ENCODE measurements around the gene RIPPLY3. TPM values are rescaled to one million over a fixed set of nuclear protein-coding genes. Genes with fewer than 3 reads are reported as not detected.

RIPPLY3 gene
- total RNA-seq = under 1 TPM in 1 of 2 experiments, not detected in 1; 0.17 TPM

- Mint-ChIP-seq H3K27me3 (peaks cover 19% of the 10 kb centered on the region), H3K4me1 (peaks cover 20% of the 10 kb centered on the region), H3K9me3 (no peaks in the 10 kb centered on the region), H3K36me3 (ENCODE audit: low read depth) (no peaks in the 10 kb centered on the region), H3K4me3 (peak within 1 kb of the TSS; percentile 69), H3K27ac (no peak within 1 kb of the TSS)
- ChIA-PET CTCF (interaction anchor here (0.5 to 1.6 kb wide), 3 partner anchors 17 to 119 kb away, joined by 3 to 6 read pairs (median 3); no protein-coding TSS in a partner anchor), POLR2A (no interaction called here)
- DNase-seq = no peak
Measured at GRCh38 chr21:37006486-37007291, at the start of gene RIPPLY3. TSS of gene RIPPLY3 (plus strand) at chr21:37006702. CDS start at chr21:37006773, 71 bp downstream.

- no peaks in the 10 kb centered on the region for H3K4me1 Mint-ChIP-seq
- H3K9me3 Mint-ChIP-seq = no peaks in the 10 kb centered on the region
- no peaks in the 10 kb centered on the region for H3K27me3 Mint-ChIP-seq
- no peak overlapping the region for H3K27ac Mint-ChIP-seq
- POLR2A ChIA-PET = no interaction called here
- no peak overlapping the region for H3K4me3 Mint-ChIP-seq
- peaks cover 19% of the 10 kb centered on the region for H3K36me3 Mint-ChIP-seq (ENCODE audit: low read depth)
- no peak for DNase-seq
- CTCF ChIA-PET = interaction anchor here (0.7 kb wide), 1 partner anchor 8 kb away, joined by 3 read pairs; no protein-coding TSS in a partner anchor
Measured at GRCh38 chr21:36959020-36959835, 47.3 kb upstream of the RIPPLY3 start.

- CTCF ChIA-PET = no interaction called here
Measured at GRCh38 chr21:36960676-36961284, 45.7 kb upstream of the RIPPLY3 start.

GRCh38 chr21:36962098-36962780 is 44.3 kb upstream of the RIPPLY3 start:
- Mint-ChIP-seq H3K27me3 (no peaks in the 10 kb centered on the region), H3K9me3 (no peaks in the 10 kb centered on the region), H3K4me1 (peaks cover 15% of the 10 kb centered on the region), H3K27ac (no peak overlapping the region), H3K36me3 (ENCODE audit: low read depth) (peaks cover 12% of the 10 kb centered on the region), H3K4me3 (no peak overlapping the region)
- ChIA-PET CTCF (interaction anchor here (0.8 kb wide), 2 partner anchors 10 to 53 kb away, joined by 3 read pairs; no protein-coding TSS in a partner anchor), POLR2A (no interaction called here)
- no peak for DNase-seq

More at GRCh38 chr21:36960676-36961284, 45.7 kb upstream of the RIPPLY3 start:
- Mint-ChIP-seq H3K36me3 (ENCODE audit: low read depth) (peaks cover 18% of the 10 kb centered on the region), H3K4me3 (no peak overlapping the region), H3K9me3 (no peaks in the 10 kb centered on the region), H3K27ac (no peak overlapping the region), H3K27me3 (no peaks in the 10 kb centered on the region), H3K4me1 (peaks cover 11% of the 10 kb centered on the region)
- POLR2A ChIA-PET = no interaction called here
- no peak for DNase-seq

- ChIA-PET POLR2A (no interaction called here), CTCF (no interaction called here)
- H3K4me3 Mint-ChIP-seq = no peak overlapping the region
- H3K4me1 Mint-ChIP-seq = peaks cover 22% of the 10 kb centered on the region
- H3K27me3 Mint-ChIP-seq = no peaks in the 10 kb centered on the region
- DNase-seq = no peak
- no peaks in the 10 kb centered on the region for H3K9me3 Mint-ChIP-seq
- no peak overlapping the region for H3K27ac Mint-ChIP-seq
- H3K36me3 Mint-ChIP-seq (ENCODE audit: low read depth) = peaks cover 11% of the 10 kb centered on the region
Measured at GRCh38 chr21:36964398-36964797, 42.1 kb upstream of the RIPPLY3 start.

- Mint-ChIP-seq H3K4me3 (peak overlapping the region; percentile 80), H3K27ac (peak overlapping the region; percentile 88), H3K4me1 (peaks cover 22% of the 10 kb centered on the region), H3K27me3 (no peaks in the 10 kb centered on the region), H3K9me3 (no peaks in the 10 kb centered on the region), H3K36me3 (ENCODE audit: low read depth) (peaks cover 9% of the 10 kb centered on the region)
- CTCF ChIA-PET = interaction anchor here (0.8 to 1.9 kb wide), 6 partner anchors 8 to 48 kb away, joined by 3 to 13 read pairs (median 5); no protein-coding TSS in a partner anchor
- POLR2A ChIA-PET = interaction anchor here (0.6 kb wide), 2 partner anchors 291 to 401 kb away, joined by 3 to 5 read pairs; no protein-coding TSS in a partner anchor
- no peak for DNase-seq
Measured at GRCh38 chr21:36964827-36965719, 41.4 kb upstream of the RIPPLY3 start.

GRCh38 chr21:36965720-36966065 is 40.8 kb upstream of the RIPPLY3 start:
- ChIA-PET CTCF (interaction anchor here (0.8 to 1.9 kb wide), 6 partner anchors 9 to 49 kb away, joined by 3 to 13 read pairs (median 5); no protein-coding TSS in a partner anchor), POLR2A (interaction anchor here (0.6 kb wide), 2 partner anchors 290 to 400 kb away, joined by 3 to 5 read pairs; no protein-coding TSS in a partner anchor)
- Mint-ChIP-seq H3K9me3 (no peaks in the 10 kb centered on the region), H3K4me1 (peaks cover 22% of the 10 kb centered on the region), H3K27me3 (no peaks in the 10 kb centered on the region), H3K27ac (peak overlapping the region; percentile 88), H3K4me3 (peak overlapping the region; percentile 80), H3K36me3 (ENCODE audit: low read depth) (peaks cover 5% of the 10 kb centered on the region)
- DNase-seq = no peak

GRCh38 chr21:36966066-36966820 is 40.3 kb upstream of the RIPPLY3 start, which contains the start of gene HLCS:
TSS of gene HLCS (minus strand) at chr21:36966669. CDS start at chr21:36966638, 31 bp downstream.
- H3K9me3 Mint-ChIP-seq = no peaks in the 10 kb centered on the region
- DNase-seq = peak; percentile 71
- H3K4me1 Mint-ChIP-seq = peaks cover 22% of the 10 kb centered on the region
- H3K36me3 Mint-ChIP-seq (ENCODE audit: low read depth) = peaks cover 2% of the 10 kb centered on the region
- H3K27ac Mint-ChIP-seq = peak within 1 kb of the TSS; percentile 88
- H3K27me3 Mint-ChIP-seq = no peaks in the 10 kb centered on the region
- ChIA-PET POLR2A (interaction anchor here (0.6 kb wide), 1 partner anchor 400 kb away, joined by 3 read pairs; no protein-coding TSS in a partner anchor), CTCF (interaction anchor here (0.6 to 1.9 kb wide), 10 partner anchors 8 to 49 kb away, joined by 3 to 13 read pairs (median 3); no protein-coding TSS in a partner anchor)
- H3K4me3 Mint-ChIP-seq = peak within 1 kb of the TSS; percentile 80

- ChIA-PET CTCF (interaction anchor here (0.6 to 2.4 kb wide), 8 partner anchors 9 to 43 kb away, joined by 3 to 13 read pairs (median 4); no protein-coding TSS in a partner anchor), POLR2A (no interaction called here)
- Mint-ChIP-seq H3K27ac (peak overlapping the region; percentile 88), H3K36me3 (ENCODE audit: low read depth) (peaks cover 2% of the 10 kb centered on the region), H3K9me3 (no peaks in the 10 kb centered on the region), H3K4me3 (peak overlapping the region; percentile 71), H3K4me1 (peaks cover 22% of the 10 kb centered on the region), H3K27me3 (no peaks in the 10 kb centered on the region)
- no peak for DNase-seq
Measured at GRCh38 chr21:36966821-36967768, 39.4 kb upstream of the RIPPLY3 start.

GRCh38 chr21:36968414-36968813 is 38.1 kb upstream of the RIPPLY3 start:
- DNase-seq = no peak
- Mint-ChIP-seq H3K27ac (peak overlapping the region; percentile 25), H3K36me3 (ENCODE audit: low read depth) (peaks cover 2% of the 10 kb centered on the region), H3K27me3 (no peaks in the 10 kb centered on the region), H3K4me1 (peaks cover 22% of the 10 kb centered on the region), H3K4me3 (no peak overlapping the region), H3K9me3 (no peaks in the 10 kb centered on the region)
- ChIA-PET POLR2A (no interaction called here), CTCF (interaction anchor here (2.0 to 2.4 kb wide), 2 partner anchors 8 to 41 kb away, joined by 5 to 8 read pairs; no protein-coding TSS in a partner anchor)
